ENCODE data around the gene KIAA0586.

KIAA0586 gene

GRCh38 chr14:58566979-58567378 is 139.5 kb downstream of the KIAA0586 start:
- H3K36me3 ChIP-seq (ENCODE audit: insufficient read depth, low read length), result no peaks in the 10 kb centered on the region
- TF ChIP-seq EZH2phosphoT487 (IDR thresholded peaks at IDR 0.05; ENCODE audit: borderline replicate concordance) (no peak), CTCF (conservative IDR thresholded peaks at IDR 0.05; ENCODE audit: low read length) (no peak)
- no peak overlapping the region for H2AFZ ChIP-seq (ENCODE audit: low read length)

GRCh38 chr14:58568322-58568721 is 140.8 kb downstream of the KIAA0586 start:
- Histone ChIP-seq H4K20me1 (ENCODE audit: insufficient read depth, low read length, poor library complexity, severe bottlenecking) (no peaks in the 10 kb centered on the region), H3K4me2 (ENCODE audit: low read depth, low read length, poor library complexity, severe bottlenecking) (no peak overlapping the region), H3K9me3 (ENCODE audit: insufficient read depth, low read depth, low read length) (no peaks in the 10 kb centered on the region), H3F3A (ENCODE audit: low read depth) (no peaks in the 10 kb centered on the region), H3K79me2 (ENCODE audit: insufficient read depth, low read length) (no peaks in the 10 kb centered on the region), H3K4me1 (ENCODE audit: insufficient read depth, low read length, poor library complexity, severe bottlenecking) (no peaks in the 10 kb centered on the region), H3K36me3 (ENCODE audit: insufficient read depth, low read length) (no peaks in the 10 kb centered on the region), H3K4me3 (ENCODE audit: low read length, poor library complexity, severe bottlenecking) (no peak overlapping the region), H3K9ac (ENCODE audit: low read depth, low read length, poor library complexity, severe bottlenecking) (no peak overlapping the region), H3K9me2 (replicated peaks; ENCODE audit: low read depth, low read length) (no peaks in the 10 kb centered on the region), H3K27me3 (ENCODE audit: insufficient read depth, low read length, poor library complexity, severe bottlenecking) (no peaks in the 10 kb centered on the region), H2AFZ (ENCODE audit: low read length) (no peak overlapping the region)
- no peak for TF ChIP-seq CTCF (conservative IDR thresholded peaks at IDR 0.05; ENCODE audit: low read length)
- no peak for TF ChIP-seq EZH2phosphoT487 (IDR thresholded peaks at IDR 0.05; ENCODE audit: borderline replicate concordance)

More at GRCh38 chr14:58566979-58567378, 139.5 kb downstream of the KIAA0586 start:
- Histone ChIP-seq H3K9me2 (replicated peaks; ENCODE audit: low read depth, low read length) (no peaks in the 10 kb centered on the region), H3K9ac (ENCODE audit: low read depth, low read length, poor library complexity, severe bottlenecking) (no peak overlapping the region), H3K4me2 (ENCODE audit: low read depth, low read length, poor library complexity, severe bottlenecking) (no peak overlapping the region), H3F3A (ENCODE audit: low read depth) (no peaks in the 10 kb centered on the region), H3K4me3 (ENCODE audit: low read length, poor library complexity, severe bottlenecking) (no peak overlapping the region), H4K20me1 (ENCODE audit: insufficient read depth, low read length, poor library complexity, severe bottlenecking) (no peaks in the 10 kb centered on the region), H3K27me3 (ENCODE audit: insufficient read depth, low read length, poor library complexity, severe bottlenecking) (no peaks in the 10 kb centered on the region), H3K4me1 (ENCODE audit: insufficient read depth, low read length, poor library complexity, severe bottlenecking) (no peaks in the 10 kb centered on the region), H3K9me3 (ENCODE audit: insufficient read depth, low read depth, low read length) (no peaks in the 10 kb centered on the region), H3K79me2 (ENCODE audit: insufficient read depth, low read length) (no peaks in the 10 kb centered on the region)

GRCh38 chr14:58571256-58571655 is 143.7 kb downstream of the KIAA0586 start:
- no peaks in the 10 kb centered on the region for H3K79me2 ChIP-seq (ENCODE audit: insufficient read depth, low read length)
- H2AFZ ChIP-seq (ENCODE audit: low read length), result no peak overlapping the region
- H3K9me2 ChIP-seq (replicated peaks; ENCODE audit: low read depth, low read length), result no peaks in the 10 kb centered on the region
- no peaks in the 10 kb centered on the region for H3K36me3 ChIP-seq (ENCODE audit: insufficient read depth, low read length)
- no peak overlapping the region for H3K9ac ChIP-seq (ENCODE audit: low read depth, low read length, poor library complexity, severe bottlenecking)
- no peaks in the 10 kb centered on the region for H3F3A ChIP-seq (ENCODE audit: low read depth)
- no peaks in the 10 kb centered on the region for H3K9me3 ChIP-seq (ENCODE audit: insufficient read depth, low read depth, low read length)
- H4K20me1 ChIP-seq (ENCODE audit: insufficient read depth, low read length, poor library complexity, severe bottlenecking), result no peaks in the 10 kb centered on the region
- no peak overlapping the region for H3K4me2 ChIP-seq (ENCODE audit: low read depth, low read length, poor library complexity, severe bottlenecking)
- TF ChIP-seq CTCF (conservative IDR thresholded peaks at IDR 0.05; ENCODE audit: low read length), result no peak
- TF ChIP-seq EZH2phosphoT487 (IDR thresholded peaks at IDR 0.05; ENCODE audit: borderline replicate concordance), result no peak
- H3K4me1 ChIP-seq (ENCODE audit: insufficient read depth, low read length, poor library complexity, severe bottlenecking), result no peaks in the 10 kb centered on the region
- no peak overlapping the region for H3K4me3 ChIP-seq (ENCODE audit: low read length, poor library complexity, severe bottlenecking)
- H3K27me3 ChIP-seq (ENCODE audit: insufficient read depth, low read length, poor library complexity, severe bottlenecking), result no peaks in the 10 kb centered on the region

All from Loucy (cell line).